GM15510 (cell line): Measurements from ENCODE around the gene EXOC6B.

Experiments
- POLR2A ChIP-seq: IDR thresholded peaks from 3 replicates; pipeline ENCODE4 v1.6.1; 2011; ENCODE audit warnings: borderline replicate concordance; ENCODE audit not compliant: insufficient read length; ENCODE audit errors: extremely low read depth

The EXOC6B gene

DNA sequence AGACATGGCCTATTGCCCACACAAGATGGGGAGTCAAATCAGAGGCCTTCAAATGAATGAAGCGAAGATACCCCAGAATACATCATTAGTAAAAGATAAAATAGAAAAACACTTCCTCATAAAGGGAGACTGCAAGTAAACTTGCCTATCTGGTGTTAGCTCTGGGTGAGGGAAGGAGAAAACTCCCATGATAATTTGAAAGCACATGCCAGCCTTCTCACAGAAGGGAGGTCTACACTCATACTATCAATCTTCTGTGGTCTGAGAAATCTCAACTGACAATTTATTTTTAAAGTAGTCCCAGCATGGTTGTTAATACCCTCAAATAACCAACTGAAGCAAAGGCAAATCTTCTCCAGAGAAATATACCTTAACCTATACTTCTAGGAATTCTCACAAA lies 75.4 kb downstream of the EXOC6B start:
- TF ChIP-seq POLR2A: no peak

DNA sequence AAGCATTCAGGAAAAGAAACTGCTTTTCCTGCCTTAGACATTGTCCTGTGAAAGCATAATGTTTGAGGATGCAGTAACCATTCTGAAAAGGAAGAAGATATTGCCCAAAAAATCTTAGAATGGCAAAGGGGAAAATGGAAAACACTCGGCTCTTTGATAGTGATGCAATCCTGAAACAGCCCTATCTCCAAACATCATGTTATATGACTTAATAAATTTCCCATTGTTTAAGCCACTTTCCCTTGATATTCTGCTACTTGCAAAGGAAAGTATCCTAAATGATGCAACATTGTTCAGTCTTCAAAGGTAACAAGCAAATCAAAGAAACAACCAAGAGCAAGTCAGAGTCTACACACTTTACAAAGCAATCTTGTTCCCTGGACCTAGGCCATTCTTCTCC lies 78.5 kb downstream of the EXOC6B start:
- no peak for TF ChIP-seq POLR2A

DNA sequence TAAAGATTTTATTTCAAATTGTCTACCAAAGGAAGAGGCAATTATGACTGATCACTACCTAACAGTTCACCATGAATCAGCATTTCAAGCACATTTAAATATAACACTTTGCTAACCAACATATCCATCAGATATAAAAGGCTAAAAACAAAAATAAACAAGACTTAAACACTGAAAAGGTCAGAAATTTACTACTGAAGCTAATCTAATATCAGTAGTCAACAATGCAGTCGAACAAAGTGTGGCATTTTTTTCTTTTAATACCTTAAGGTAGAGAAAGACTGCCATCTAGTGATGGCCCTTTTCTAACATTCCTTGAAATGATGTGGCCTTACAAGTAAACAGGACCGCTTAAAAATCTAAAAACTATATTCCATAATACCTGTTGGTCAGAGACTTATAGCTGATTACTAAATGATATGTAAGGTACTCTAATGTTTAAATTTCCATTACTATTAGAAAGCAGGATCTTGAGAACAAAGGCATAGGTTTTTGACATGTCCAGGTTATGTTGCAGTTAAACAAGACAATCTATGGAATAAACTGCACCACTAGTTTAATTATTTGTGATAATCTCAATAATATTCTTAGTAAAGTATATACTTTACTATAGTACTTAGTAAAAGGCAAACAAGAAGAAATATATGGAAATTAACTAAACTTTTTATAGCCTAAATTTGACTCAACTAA lies 80.0 kb downstream of the EXOC6B start:
- no peak for TF ChIP-seq POLR2A

DNA sequence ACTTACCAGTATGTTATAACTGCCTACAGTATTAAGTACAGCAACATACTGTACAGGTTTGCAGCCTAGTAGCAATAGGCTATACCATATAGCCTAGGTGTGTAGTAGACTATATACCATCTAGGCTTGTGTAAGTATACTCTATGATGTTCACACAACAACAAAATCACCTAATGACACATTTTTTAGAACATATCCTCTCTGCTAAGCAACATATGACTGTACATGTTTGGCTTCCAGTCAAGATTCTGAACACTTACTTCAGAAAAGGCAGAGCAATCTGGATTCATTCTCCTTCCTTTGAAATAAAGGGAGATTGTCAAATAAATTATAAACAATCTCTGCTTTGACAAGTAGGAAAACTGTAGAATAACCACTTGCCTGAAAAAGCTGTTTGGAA lies 81.8 kb downstream of the EXOC6B start:
- TF ChIP-seq POLR2A: no peak

DNA sequence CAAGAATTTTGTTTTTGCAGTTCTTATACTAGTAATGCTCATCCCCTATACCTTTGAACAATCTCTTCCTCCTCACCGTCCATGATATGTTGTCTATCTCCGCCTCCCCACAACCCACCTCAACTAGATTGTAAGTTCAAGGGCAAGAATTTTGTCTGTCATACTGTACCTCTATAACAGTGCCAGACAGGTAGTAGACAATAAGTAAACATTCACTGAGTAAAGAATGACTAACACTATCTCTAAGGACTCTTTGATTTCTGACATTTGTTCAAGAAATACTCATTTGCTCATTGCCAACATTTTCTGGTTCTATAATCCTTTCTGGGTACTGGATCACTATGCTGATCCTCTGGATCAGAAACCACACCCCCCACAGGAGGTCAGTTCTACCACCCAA lies 82.4 kb downstream of the EXOC6B start:
- no peak for TF ChIP-seq POLR2A

DNA sequence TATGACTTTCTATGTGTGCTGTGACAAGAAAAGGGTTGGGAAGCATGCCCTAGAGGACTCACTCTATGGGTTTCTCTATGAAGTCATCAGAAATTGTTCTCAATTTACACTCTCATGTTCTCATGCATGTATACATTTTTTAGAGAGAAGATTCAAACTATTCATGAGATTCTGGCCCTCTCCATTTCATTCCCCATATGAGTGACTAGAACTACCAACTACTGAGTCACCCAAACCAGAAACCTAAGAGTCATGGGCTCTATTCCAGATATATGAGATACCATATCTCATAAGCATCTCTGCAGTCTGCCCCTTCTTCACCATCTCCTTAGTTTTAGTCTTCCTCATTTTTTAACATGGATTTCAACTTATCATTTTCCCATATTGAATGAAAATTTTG lies 87.7 kb downstream of the EXOC6B start:
- no peak for TF ChIP-seq POLR2A

DNA sequence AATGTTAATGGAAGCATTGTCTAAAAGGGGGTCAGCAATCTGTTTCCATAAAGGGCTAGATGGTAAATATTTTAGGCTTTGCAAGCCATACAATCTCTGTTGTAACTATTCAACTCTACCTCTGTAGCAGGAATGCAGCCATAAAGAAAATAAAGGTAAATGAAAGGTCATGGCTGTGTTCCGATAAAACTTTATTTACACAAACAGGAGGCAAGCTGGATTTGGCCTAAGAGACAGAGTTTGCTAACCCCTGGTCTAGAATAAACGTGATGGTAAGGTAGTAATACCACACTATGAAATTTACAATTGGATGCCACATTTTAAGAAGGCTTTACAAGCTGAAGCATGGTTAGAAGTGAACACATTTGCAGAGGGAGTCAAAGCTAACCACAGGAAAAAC lies 91.4 kb downstream of the EXOC6B start:
- TF ChIP-seq POLR2A: no peak

DNA sequence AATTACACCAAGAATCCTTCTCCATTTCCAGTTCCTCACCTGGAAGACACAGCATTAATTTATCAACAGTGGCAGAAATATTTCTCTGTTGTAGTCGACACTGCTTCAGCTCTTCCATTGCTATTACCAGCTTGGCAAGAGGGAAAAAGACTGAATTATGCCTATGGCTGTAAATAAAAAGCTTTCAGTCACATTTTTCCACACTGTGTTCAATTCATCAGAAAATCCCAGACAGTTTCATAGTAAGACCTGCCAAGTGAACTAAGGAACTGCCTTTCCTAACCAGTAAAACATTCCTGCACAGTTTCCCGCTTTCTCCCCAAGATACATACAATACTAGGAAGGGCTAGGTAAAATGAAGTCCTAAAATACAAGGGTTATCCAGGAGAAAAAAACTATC lies 94.7 kb downstream of the EXOC6B start:
- no peak for TF ChIP-seq POLR2A

DNA sequence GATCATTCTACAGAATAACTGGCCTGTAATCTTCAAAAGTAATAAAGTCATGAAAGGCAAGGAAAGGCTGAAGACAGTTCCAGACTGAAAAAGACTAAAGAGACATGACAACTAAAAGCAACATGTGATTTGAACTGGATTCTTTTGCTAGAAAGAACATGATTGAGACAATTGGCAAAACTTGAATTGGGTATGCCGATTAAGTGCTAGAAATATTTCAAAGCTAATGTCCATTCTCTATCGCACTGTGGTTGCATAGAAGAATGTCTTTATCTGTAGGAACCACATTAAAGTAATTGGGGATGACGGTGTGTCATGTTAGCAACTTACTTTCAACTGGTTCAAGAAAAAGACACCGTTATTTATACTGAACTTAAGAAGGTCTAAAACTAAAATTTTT lies 98.5 kb downstream of the EXOC6B start:
- TF ChIP-seq POLR2A: no peak

DNA sequence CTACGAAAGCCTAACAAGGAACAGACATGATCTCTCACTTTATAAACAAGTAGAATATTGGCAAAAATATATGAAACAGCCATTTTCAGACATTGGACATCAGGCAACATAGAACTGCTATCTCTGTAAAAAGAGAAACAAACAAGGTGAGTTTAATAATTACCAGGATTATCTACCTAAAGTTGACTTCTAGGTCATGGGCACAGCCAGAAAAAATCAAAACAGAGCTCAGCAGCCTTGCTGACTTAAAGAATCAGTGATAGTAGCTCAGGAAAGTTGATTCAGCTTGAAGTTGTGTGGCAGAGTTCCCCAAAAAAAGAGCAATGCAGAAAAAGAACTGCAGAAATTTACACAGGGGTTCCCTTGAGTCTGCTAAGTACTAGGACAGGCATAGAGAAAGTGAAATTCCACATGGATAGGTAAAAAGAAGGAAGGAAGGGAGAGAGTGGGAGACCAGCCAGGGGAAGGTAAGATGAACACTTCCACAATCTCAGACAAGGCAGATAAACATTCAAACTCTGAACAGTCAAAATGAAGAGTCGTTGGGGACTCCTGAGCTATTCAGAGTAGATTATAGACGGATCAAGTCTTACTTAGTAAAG lies 102.0 kb downstream of the EXOC6B start:
- TF ChIP-seq POLR2A: no peak

DNA sequence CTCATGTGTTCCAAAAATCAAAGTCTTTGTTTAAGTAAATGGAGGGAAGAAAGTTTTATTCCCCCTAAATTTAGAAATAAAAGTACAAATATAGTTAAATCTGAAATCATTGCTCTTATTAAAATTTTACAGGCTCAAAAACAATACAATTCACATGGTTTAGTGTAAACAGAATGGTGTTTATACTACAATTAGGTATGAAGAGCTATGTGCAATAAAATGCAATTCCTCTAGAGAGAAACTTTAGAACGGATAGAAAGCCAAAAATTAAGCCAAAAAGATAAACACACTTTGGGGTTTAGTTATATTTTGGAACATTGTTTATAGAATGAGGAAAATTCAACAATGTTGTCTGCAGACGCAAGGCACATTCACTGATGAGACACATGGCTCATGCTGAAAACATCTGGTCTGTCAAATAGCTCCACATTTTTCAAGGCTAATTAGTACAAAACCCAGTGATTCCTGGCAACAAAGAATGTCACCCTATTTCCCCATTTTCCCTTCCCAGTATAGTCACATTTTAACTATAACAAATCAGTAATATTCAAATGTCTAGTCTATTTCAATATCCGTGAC lies 103.3 kb downstream of the EXOC6B start:
- no peak for TF ChIP-seq POLR2A

DNA sequence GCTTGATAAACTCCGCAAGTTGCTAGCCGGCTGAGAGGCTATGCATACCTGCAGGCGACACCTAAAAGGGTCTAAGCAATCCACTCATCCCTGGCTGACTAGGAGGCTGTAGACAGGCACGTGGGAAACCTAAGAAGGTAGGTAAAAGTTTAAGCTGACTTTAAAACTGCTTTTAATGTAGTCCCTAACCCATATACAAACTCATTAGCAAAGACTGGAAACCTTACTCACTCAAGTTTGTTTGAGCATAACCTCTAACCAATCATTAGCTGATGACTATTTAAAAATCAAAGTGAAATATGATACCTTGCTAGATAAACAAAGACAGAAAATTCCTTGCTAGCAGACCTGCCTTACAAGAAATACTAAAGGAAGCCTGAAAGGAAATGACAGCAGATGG lies 106.4 kb downstream of the EXOC6B start:
- no peak for TF ChIP-seq POLR2A

DNA sequence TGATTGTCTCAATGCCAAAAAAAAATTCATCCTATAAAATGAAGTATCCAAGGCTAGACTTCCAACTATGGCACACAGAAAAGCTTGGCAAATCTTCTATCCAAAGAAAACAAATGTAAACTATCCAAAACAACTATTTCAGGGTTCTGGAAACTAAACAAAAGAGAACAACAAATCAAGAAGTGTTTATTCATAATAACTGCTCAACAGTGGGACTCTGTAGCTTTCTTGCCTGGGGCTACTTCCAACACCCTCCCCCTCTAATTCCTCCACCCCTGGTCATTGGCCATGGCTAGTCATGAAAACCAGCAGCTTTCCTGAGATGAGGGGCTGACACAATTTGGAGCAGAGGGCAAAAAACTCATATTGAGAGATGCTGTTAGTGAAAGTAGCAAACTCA lies 107.0 kb downstream of the EXOC6B start:
- TF ChIP-seq POLR2A: no peak

DNA sequence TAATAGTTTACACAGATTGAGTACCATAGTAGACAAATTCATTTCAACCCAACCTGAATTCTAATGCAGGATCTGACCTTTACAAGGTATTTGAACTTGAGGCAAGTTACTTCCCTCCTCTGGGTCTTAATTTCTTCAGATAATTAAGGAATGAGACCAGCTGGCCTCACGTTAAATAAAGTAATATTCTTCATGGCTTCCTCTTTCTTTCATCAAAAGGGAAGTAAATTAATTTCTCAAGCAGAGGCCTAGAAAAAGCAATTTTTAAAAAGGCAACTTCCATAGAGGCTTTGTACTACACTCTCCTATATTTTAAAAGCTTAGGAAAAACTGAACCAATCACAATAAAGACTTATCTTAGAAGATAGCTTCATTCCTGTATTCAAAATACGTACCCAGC lies 109.2 kb downstream of the EXOC6B start:
- no peak for TF ChIP-seq POLR2A

DNA sequence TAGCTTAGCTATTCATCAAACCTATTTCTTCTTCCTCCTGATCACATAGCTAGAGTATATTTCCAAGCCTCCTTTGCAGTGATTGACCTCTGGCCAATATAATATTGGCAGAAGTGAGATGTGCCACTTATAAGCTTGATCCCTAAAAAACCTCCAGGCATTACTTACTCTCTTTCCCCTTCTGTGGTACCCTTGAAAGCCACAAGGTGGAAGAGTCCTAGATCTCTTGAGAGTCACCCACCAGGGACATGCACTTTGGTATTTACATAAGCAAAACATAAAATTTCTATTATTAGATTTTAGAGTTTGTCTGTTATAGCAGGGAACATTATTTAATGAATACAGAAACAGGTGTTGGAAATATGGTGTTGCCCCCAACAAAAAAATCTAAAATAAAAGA lies 112.0 kb downstream of the EXOC6B start:
- TF ChIP-seq POLR2A: no peak

DNA sequence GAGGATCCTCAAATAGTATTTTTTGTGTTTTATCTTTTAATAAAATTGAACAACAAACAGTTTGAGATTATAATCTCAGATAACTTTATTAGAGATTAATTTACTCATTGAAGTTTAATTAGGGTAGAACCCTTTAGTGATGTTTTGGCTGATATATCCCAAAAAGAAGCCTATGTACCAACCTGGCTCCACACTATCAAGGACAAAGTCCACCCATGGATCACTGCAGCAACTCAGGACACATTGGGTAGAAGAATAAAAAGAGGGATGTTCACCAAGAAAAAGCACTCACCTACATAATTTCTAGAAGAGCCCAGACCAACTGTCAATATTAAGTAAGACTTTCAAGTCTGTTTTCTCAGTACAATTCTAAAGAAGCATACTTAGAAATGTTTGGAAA lies 112.9 kb downstream of the EXOC6B start:
- no peak for TF ChIP-seq POLR2A

DNA sequence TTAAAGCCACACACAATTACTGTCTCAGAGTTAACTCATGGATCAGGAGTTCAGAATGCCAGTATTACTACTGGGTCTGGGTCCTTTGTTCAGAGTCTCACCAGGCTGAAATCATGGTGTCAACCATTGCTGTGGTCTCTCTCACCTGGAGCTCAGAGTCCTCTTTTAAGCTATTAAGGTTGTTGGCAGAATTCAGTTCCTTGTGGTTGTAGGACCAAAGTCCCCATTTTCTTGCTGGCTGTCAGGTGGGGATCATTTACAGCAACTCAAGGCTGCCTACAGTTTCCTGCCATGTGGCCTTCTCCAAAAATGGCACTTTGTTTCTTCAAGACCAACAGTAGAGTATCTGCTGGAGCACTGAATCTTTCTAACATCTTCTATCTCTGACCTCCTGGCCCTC lies 113.5 kb downstream of the EXOC6B start:
- TF ChIP-seq POLR2A: no peak

DNA sequence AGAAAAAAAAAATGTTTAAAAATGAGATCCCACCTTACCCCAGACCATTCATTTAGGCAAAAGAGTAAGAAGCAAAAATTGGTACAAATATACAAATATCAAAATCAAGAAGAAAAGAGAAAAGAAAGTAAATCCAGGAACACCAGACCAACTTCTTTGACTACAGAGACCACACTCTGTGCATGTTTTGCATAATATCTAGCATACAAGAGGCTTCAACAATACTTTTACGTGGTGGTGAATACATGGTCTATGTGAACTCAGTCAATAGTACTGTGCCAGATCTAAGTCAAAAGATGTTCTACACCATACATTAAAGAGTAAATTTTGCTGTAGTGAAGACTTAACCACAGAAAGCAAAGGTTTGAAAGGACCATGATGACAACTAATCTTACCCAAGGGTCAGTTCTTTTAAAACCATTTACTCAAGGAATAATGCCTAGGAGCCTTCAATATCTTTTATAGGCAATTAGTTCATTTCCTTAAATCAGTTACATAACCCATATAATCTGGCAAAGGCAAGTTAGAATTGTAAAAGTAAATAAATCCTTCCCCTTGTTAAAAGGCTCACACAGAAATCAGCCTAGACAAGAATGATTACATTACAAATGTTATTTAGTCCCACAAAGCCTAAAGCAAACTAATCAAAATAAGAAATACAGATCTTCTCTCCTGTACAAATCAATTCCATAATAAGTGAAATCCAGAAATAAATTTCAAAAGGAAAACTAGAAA lies 115.2 kb downstream of the EXOC6B start:
- no peak for TF ChIP-seq POLR2A
